ENCODE data around the gene POLE.
"Not testable (repeated sequence)": the region's sequence is repeated elsewhere in the genome, so short reads cannot be mapped to it uniquely, and the experiment has no call there.

POLE gene

GRCh38 chr12:132611620-132612019 is 75.5 kb downstream of the POLE start:
- no peak for DNase-seq (ENCODE audit: low read depth)

- DNase-seq (ENCODE audit: low read depth) = no peak
Observed at GRCh38 chr12:132610866-132611602, 76.1 kb downstream of the POLE start.

GRCh38 chr12:132610051-132610759 is 76.9 kb downstream of the POLE start, which contains the start of gene LRCOL1:
TSS of gene LRCOL1 (minus strand) at chr12:132610582. CDS start at chr12:132606251, 4,331 bp downstream.
- DNase-seq (ENCODE audit: low read depth) = no peak

DNA sequence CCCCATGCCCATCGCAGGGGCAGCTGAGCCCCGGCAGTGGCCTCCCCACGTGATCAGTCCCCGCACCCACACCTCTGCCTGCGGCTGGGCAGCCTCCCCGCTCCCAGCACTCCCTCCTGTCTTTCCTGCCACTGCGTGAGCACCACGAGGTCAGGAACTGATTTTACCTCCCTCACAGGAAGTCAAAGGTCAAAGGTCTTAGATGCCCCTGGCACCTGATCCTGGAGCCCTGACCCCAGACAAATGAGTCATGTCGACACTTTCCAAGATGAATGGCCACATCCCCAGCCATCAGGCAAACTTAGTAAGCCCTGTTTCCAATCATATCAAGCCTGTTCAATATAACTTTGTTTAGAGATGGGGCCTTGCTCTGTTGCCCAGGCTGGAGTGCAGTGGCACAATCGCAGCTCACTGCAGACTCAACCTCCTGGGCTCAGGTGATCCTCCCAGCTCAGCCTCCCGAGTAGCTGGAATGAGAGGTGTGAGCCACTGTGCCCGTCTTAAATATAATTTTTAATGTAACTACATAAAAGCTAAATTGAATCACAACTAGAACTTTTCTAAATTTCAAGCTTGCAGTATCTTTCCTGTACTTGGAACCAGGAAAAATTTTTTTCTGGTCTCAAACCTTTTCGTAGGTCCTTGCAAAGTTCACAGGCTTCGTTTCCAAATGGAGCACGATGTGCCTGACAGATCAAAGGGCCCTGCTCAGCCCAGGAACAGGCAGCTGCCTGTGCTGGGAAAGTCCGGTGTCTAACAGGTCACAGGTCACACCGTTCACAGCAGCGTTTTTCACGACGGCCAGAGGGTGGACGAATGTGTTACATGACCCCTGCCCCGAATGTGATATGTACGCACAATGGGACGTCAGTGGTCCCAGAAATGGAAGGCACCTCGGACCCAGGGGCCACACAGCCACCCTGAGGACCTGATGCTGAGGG is 78.6 kb downstream of the POLE start:
- DNase-seq (ENCODE audit: low read depth) = no peak

- no peak for DNase-seq (ENCODE audit: low read depth)
Observed at GRCh38 chr12:132606927-132607326, 80.2 kb downstream of the POLE start.

DNA sequence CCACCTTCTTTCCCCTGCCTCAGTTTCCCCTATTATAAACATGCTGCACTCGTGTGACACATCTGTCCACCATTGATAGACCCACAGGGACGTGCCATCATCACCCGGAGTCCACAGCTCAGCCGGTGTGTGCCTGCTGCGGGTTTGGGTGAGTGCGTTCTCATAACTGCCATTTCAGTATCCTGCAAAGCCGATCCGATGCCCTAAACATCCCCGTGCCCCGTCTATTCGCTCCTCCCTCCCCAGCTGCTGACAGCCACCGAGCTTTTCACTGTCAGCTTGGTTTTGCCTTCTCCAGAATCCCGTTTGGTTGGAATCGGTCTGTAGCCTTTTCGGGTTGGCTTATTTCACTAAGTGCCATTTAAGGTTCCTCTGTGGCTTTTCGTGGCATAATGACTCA is 80.7 kb downstream of the POLE start:
- DNase-seq (ENCODE audit: low read depth) = no peak

GRCh38 chr12:132605892-132606291 is 81.2 kb downstream of the POLE start:
- DNase-seq (ENCODE audit: low read depth) = no peak

DNA sequence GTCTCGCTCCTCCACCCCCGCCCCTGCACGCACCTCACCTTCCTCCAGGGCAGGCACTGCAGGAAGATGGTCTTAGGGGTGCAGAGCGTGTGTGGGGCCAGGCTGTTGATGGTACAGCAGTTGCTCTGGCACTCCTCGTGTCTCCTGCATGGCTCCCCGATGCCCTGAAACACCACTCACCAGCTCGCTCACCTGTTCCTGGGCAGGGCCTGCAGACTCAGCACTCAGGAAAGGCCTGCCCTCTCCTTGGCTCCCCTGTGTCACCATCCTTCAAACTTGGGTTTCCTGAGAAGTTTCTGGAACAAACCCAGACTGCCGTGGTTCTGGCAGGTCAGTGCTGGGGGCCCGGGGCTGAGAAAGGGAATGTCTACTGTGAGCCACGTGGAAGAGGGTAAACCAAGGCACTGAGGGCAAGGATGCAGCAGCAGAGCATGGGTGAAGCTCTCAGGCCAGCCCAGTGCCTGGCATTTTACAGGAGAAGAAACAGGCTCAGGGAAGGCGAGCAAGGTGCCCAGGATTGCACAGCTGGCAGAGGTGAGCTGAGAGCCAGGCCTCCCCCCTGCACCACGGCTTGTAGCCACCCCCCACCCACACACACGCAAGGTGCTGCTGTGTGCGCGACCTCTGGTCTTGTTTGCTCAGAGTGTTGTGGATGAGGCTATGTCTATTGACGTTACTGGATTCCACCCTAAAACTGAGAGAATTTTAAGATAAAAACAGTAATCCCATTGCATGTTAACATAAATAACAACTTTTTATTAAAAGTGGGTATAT is 82.3 kb downstream of the POLE start:
- no peak for DNase-seq (ENCODE audit: low read depth)

DNA sequence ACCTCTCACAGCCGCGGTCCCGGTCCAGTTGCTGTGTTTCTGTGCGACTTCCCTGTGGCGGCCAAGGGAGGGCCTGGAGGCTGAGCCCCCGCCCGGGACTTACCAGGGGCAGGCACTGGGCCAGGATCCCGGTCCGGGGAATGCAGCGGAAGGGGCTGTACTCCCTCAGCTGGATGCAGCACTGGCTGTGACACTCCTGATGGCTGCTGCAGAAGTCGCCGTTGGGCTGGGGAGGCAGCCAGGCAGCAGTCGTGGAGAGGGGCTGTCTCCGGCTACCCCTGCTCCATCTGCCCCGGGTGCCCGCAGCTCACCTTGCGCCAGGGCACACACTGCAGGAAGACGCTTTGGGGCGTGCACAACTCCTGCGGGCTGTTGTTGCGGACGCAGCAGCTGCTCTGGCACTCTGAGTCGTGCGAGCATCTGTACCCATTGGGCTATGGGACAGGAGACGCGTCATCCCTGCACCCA is 83.0 kb downstream of the POLE start:
- no peak for DNase-seq (ENCODE audit: low read depth)

DNA sequence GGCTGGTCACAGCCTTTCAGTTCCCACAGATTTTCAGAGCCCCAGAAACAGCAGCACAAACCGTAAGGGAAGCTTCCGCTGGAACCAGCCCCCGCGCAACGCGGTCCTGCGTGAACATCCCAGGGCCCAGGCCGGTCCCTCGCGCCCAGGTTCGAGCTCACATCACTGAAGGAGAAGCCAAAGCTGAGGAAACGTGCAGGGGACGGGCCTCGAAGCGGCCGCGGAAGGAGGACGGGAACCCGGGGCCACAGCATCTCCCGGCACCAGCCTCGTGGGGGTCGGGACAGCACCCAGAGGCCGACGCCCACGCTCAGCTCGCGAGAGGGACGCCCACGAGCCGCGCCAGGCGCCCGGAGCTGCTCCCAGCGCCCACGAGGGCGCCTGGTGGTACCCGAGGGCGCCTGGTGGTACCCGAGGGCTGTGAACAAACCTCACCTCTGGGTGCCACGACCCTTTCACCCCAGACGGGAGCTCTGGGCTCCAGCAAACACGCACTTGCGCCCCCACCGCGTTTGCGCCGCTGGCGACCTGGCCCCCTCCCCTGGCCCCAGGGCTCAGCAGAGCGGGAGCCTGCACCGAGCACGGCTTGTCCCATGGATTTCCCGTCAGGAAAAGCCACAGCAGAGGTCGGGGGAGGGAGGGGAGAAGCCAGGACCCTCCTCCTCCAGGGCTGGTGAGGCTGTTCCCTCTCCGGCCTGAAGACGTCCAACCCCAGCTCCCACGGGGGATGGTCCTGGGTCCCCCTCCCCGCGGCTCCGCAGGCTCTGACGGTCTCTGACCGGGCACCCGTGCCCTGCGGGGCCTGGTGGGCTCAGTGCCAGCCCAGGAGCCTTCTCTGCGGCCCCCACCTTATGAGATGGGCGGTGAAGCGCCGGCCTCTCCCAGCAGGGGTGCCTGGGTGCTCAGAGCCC is 83.6 kb downstream of the POLE start:
- no peak for DNase-seq (ENCODE audit: low read depth)

GRCh38 chr12:132602572-132603239 is 84.4 kb downstream of the POLE start:
- DNase-seq (ENCODE audit: low read depth) = no peak

DNA sequence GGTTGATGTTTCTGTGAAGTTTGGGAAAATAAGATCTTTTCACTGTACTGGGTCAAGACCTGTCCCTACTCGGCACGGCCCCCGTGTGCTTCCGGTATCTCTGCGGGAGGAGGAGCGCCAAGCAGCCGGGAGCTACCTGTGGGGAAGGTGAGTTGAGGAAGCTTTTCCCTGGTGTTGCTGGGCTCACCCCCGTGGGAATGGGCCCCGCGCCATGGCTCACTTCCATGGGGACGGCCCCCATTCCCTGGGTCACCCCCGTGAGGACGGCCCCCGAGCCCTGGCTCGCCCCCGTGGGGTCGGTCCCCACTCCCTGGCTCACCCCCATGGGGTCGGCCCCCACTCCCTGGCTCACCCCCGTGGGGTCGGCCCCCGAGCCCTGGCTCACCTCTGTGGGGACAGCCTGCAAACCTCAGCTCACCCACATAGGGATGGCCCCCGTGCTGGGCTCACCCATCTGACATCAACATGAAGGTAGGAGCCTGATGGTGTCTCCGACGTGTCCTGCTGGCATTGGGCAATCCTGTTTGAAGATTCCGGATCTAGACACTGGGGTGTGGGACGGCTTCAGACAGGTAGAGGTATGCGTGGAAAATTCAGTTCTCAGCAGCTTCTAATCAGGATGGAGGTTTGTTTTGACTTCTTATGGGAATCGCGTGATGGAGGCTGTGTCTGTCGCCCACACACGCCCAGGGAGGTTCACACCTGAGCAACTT is 85.8 kb downstream of the POLE start:
- no peak for DNase-seq (ENCODE audit: low read depth)

GRCh38 chr12:132600048-132601032 is 86.8 kb downstream of the POLE start:
- no peak for DNase-seq (ENCODE audit: low read depth)

DNA sequence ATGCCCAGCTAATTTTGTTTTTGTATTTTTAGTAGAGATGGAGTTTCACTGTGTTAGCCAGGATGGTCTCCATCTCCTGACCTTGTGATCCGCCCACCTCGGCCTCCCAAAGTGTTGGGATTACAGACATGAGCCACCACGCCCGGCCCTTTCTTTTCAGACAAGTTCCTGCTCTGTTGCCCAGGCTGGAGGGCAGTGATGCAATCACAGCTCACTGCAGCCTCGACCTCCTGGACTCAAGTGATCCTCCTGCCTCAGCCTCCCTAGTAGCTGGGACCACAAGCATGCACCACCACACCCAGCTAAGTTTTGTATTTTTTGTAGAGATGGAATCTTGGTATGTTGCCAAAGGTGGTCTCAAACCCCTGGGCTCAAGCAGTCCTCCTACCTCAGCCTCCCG is 87.6 kb downstream of the POLE start:
- not testable (repeated sequence) for DNase-seq (ENCODE audit: low read depth)

- no peak for DNase-seq (ENCODE audit: low read depth)
Observed at GRCh38 chr12:132597333-132598316, 89.5 kb downstream of the POLE start.

DNA sequence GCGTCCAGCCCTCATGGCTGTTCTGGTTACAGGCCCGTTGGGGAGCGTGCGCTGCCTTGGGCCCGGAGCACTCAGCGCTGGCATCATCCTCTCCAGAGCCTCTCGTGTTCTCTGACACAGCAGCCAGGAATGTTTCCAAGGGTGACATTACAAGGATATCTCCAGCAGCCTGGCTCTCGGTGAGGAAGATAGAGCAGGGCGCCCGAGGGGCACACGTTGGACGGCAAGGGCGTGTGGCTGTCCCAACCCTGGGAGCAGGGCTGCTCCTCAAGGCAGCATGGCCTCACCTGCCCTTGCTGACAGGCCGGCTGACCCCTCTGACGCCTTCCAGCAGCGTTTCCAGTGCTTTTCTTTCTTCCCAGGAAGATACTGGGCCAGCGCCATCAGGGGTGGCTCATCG is 91.1 kb downstream of the POLE start:
- no peak for DNase-seq (ENCODE audit: low read depth)

DNA sequence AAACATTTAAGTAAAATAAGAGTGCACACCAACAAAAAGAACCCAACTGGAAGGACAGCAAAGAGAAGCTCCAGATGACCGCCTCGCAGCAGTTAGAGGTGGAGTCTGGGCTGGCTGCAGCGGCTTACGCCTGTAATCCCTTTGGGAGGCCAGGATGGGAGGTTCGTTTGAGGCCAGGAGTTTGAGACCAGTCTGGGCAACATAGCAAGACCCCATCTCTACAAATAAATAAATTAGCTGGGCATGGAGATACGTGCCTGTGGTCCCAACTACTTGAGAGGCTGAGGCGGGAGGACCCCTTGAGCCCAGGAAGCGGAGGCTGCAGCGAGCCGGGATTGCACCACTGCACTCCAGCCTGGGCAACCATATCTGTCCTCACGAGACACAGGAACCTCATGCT is 92.0 kb downstream of the POLE start:
- DNase-seq (ENCODE audit: low read depth) = no peak

Measured in activated T-helper 9 cell treated with anti-CD3 and anti-CD28 coated beads, Interleukin-2, amount 50 U/mL, for 16 hours (primary cell).